Activated gamma-delta T cell treated with anti-CD3 and anti-CD28 coated beads, Interleukin-2, amount 50 U/mL, for 16 hours (primary cell): ENCODE results near the gene GOLGA6B.
"Not testable (repeated sequence)": the region's sequence is repeated elsewhere in the genome, so short reads cannot be mapped to it uniquely, and the experiment has no call there.

Experiments used
- DNase-seq: peaks from one replicate; pipeline ENCODE4 v3.0.0-alpha.2; 2020; ENCODE audit warnings: low read depth

The GOLGA6B gene

DNA sequence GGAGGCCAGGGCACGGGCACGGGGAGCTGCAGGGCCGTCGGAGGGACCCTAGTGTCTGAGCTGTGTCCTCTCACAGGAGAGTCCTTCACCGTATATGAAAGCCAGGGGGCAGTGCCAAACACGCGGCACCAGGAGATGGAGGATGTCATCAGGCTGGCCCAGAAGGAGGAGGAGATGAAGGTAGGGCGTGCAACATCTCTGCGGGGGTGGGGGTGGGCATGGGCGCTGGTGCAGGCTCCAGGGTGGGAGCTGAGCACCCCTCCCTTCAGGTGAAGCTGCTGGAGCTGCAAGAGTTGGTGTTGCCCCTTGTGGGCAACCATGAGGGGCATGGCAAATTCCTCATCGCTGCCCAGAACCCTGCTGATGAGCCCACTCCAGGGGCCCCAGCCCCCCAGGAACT, 11.2 kb downstream of the GOLGA6B start:
- DNase-seq, result not testable (repeated sequence)

DNA sequence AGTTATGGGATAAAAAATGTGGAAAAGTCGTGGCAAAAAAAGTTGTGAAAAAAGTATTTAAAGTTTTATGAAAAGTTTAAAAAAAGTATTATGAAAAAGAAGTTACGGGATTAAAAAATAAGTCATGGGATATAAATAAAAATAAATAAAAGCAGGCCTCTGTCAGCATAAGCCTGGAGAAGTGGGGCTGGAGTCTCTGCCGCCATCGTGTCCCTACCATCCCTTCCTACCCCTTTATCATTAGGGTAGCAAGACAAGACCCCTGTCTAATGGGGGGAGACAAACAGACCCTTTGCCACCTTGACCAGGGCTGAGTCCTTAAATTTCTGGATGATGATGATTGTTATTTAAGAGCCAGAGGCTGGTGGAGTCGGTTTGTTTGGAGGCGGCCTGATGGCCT, 15.3 kb downstream of the GOLGA6B start:
- not testable (repeated sequence) for DNase-seq

- peak; percentile 41 for DNase-seq
Observed at GRCh38 chr15:72670656-72671352, 16.3 kb downstream of the GOLGA6B start.

DNA sequence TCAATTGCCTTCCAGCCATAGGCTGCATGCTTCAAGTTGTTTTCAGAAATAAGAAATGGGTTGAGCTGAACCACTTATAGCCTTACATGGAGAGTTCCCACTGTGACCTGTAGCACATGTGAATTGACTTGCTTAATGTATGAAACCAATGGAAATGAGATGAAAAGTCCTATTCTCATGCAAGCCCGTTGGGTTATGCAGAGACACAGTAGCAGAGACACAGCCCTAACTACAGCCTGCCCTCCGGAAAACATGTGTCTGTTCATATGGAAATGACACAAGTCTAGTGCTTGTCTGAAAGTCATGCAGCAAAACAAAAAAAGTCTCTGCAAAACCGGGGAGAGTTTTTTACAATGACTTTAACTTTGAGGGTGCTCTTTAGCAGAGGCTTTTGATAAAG, 17.0 kb downstream of the GOLGA6B start:
- no peak for DNase-seq

DNA sequence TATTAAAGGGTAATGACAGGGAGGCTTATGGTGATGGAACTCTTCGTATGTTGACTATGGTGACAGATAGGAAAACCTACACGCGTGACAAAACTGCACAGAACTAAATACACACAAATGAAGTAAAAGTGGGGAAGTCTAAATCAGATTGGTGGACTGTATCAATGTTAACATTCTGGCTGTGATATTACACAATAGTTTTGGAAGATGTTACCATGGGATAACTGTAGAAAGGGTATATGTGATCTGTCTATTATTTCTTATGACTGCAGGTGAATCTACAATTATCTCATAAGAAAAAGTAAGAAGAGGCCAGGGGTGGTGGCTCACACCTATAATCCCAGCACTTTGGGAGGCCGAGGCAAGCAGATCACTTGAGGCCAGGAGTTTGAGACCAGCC, 22.3 kb downstream of the GOLGA6B start:
- DNase-seq, result no peak

GRCh38 chr15:72680931-72681330, 26.4 kb downstream of the GOLGA6B start:
- no peak for DNase-seq

- DNase-seq, result no peak
Observed at GRCh38 chr15:72682772-72683171, 28.3 kb downstream of the GOLGA6B start.

DNA sequence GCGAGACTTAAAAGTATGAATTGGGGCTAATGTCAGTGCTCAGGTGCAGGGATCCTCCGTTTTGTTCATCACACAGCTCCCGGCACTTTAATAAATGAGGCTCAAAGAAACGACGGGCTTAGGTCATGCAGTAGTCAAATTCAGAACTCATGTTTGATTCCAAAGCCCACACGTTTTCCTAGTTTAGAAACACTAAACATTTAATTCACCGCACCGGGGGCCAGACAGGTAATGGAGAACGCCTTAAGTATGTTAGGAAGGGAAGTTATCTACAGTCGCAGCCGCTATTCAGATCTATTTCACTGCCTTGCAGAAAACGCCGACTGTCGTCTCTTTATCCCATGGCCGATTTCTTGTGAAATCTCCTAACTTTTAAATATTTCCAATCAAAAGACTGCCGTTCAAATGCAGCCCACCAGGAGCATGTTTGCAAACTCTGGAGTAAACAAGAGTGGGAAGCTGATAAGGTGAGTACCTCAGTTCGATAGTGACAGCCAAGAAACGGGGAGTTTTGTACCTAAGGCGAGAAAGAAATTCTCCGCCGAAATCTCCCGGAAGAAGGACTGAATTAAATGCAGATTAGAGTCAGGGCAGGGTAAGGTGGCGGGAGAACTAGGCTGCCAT, 30.9 kb downstream of the GOLGA6B start:
- no peak for DNase-seq

DNA sequence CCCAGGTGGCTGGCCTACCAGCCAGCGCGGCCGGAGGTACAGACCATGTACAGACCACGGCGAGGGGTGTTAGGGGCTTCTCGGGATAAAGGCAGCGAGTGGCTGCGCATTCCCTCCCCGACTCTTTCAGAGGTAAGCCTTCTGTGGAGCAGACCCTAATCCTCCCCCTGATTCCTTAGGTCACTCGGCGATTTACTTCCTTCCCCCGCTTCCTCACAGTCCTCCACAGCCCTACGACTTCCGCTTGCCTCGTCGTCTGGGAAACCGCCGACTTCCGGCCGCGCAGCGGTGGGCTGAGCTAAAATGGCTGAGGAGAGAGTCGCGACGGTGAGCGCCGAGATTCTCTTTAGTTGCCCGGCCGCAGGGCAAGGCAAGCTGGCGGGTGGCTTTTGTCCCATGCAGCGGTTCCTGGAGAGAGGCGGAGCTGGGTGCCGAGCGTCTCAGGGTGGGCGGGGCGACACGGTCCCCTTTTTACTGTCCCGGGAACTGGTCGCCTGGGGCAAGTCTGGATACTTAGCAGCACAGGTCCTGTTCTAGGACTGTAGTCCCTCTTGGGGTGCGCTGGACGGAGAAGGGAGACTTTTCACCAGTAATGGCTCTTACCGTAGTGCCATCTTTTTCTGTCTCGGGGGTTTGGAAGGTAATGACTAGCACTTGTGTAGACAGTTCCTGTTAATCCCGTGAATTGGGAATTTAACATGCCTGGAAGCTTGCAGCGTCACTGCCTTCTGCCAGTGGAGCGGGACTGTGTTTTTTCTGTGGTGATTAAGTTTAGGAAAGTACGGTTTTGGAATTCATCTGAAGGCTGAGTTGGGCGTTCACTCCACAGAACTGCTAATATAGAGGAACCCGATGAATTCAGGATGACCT, 31.7 kb downstream of the GOLGA6B start, which contains the start of the genes BBS4 and HIGD2B:
Gene BBS4, plus strand, starts transcription at position 283 of the 870 bp plus-strand sequence. Its CDS starts 21 bp downstream, at position 304.
Gene HIGD2B, minus strand, starts transcription at position 258 of the 870 bp plus-strand sequence. CDS start 9,808 bp downstream, outside the sequence.
- peak; percentile 77 for DNase-seq

- DNase-seq, result no peak
Observed at GRCh38 chr15:72688697-72689096, 34.2 kb downstream of the GOLGA6B start.

DNA sequence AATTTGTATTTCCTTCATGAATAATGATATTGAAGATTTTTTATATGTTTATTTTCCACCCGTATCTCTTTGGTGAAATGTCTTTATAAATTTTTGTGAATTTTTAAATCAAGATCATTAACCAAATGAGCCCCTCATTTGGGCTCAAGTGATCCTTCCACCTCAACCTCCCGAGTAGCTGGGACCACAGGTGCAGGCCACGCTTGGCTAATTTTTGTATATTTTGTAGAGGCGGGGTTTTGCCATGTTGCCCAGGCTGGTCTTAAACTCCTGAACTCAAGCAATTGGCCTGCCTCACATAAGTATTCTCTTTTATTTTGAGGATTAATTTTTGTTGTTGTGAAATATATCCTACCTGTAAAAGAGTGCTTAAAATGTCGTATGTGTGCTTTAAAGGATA, 36.4 kb downstream of the GOLGA6B start:
- no peak for DNase-seq

- no peak for DNase-seq
Observed at GRCh38 chr15:72698938-72699337, 44.4 kb downstream of the GOLGA6B start.

DNA sequence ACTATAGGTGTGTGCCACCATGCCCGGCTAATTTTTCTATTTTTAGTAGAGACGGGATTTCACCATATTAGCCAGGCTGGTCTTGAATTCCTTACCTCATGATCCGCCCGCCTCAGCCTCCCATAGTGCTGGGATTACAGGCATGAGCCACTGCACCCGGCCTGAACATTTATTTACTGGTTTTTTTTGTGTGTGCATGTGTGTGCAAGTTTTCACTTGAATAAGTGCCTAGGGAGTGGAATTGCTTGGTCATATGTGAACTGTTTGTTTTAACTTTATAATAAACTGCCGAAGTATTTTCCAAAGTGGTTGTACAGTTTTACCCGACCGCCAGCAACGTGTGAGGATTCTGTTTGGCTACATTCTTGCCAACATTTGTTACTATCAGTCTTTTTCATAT, 45.6 kb downstream of the GOLGA6B start:
- no peak for DNase-seq

DNA sequence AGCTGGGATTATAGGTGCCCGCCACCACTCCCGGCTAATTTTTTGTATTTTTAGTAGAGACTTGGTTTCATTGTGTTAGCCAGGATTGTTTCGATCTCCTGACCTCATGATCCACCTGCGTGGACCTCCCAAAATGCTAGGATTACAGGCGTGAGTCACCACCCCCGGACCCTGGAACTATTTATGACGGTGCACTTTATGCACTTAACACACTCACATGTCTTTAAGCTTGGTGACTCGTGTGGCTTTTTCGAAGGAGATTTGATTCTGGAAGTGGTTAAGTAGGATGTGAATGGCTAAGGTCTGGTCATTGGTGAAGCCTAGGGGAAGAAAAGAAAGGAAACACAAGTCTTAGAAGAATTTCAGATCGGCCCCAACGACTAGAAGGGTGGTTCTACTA, 51.8 kb downstream of the GOLGA6B start:
- no peak for DNase-seq

DNA sequence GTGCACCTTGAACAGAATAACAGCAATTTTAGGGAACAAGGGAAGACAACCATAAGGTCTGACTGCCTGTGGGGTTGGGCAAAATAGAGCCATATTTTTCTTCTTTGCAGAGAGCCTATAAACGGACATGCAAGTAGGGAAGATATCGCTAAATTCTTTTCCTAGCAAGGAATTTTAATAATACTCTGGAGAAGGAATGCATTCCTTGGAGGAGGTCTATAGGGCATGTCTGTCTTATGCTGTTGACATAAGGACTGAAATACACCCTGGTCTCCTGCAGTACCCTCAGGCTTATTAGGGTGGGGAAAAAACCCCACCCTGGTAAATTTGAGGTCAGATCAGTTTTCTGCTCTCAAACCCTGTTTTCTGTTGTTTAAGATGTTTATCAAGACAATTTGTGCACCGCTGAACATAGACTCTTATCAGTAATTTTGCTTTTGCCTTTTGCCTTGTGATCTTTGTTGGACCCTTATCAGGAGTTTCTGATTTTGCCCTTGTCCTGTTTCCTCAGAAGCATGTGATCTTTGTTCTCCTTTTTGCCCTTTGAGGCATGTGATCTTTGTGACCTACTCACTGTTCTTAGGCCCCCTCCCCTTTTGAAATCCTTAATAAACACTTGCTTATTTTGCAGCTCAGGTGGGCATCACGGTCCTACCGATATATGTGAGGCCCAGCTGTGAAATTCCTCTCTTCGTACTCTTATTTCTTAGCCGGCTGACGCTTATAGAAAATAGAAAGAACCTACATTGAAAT, 54.2 kb downstream of the GOLGA6B start:
- DNase-seq, result not testable (repeated sequence)
